ENCODE measurements around the gene PLEKHA6. TPM values are rescaled to one million over a fixed set of nuclear protein-coding genes. Genes with fewer than 3 reads are reported as not detected.

The PLEKHA6 gene
- total and polyA plus RNA-seq, 2 of the 8 experiments (the other 6 are each of a cell fraction or from before 2014, with no cell fraction given) = 4.8 to 20.2 TPM

DNA sequence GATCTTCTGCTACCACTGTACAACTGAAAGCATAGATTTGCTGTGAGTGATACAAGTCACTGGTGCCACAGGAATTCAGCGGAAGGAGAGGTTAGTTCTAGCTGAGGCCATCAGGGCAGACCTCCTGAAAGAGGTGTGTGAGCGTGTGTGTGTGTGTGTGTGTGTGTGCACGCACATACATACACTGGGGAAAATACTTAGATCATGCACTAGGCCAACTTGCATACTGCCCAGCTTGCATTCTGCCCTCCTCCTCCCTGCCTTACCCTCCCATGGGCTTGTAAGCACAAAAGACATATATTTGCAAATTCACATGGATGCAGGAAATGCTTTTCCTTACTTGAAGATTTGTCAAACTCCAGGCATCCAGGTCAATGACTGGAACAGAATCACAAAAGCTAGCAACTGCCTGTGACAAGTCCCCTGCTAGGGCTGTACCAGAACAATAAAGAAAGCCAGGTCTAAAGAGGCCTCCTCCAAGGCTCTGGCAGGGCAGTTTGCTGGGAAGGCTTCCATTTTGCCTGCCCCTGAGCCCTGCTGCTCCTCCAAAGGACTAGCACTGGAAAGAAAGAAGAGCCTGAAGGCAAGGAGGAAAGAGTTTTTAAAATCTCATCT lies 23.2 kb downstream of the PLEKHA6 start:
- H2BK12ac ChIP-seq (ENCODE audit: low read depth, low read length) = peak overlapping the region; percentile 82
- CTCF ChIA-PET (ENCODE audit: partially characterized antibody) = interaction anchor here (0.7 to 1.9 kb wide), 5 partner anchors 27 to 123 kb away, joined by 3 to 4 read pairs (median 3); partner anchors contain the start of gene GOLT1A
- H2AK5ac ChIP-seq (ENCODE audit: low read depth, low read length) = no peak overlapping the region; the same call in 1 of the 2 replicates
- no peak overlapping the region for H4K5ac ChIP-seq (ENCODE audit: insufficient read length, low read depth, low read length)
- POLR2A ChIA-PET (ENCODE audit: partially characterized antibody) = interaction anchor here (0.7 to 1.0 kb wide), 2 partner anchors 14 to 81 kb away, joined by 3 read pairs; no protein-coding TSS in a partner anchor
- H3K9ac ChIP-seq (replicated peaks in 1 of 4; ENCODE audit: extremely low read depth in 1 of 4, low read depth in 3 of 4, low read length in 3 of 4) = no peak overlapping the region
- DNase-seq (ENCODE audit: low read depth in 1 of 2, low spot score in 2 of 2) (no peak), FAIRE-seq (peak; percentile 19)
- peak overlapping the region; percentile 88 for H2BK20ac ChIP-seq (ENCODE audit: low read length)
- 69% methylated on average over 3 of the region's 3 CpGs; no CpG with 5 or more reads in 1 of the 2 experiments for WGBS, 2 experiments (ENCODE audit: extremely low coverage in 1 of 2, insufficient coverage in 1 of 2, insufficient read length in 1 of 2, insufficient replicate concordance in 2 of 2, low coverage in 1 of 2, low lambda C conversion rate in 2 of 2, missing lambda C conversion rate in 1 of 2)
- H3K23me2 ChIP-seq (ENCODE audit: low read depth, low read length) = no peaks in the 10 kb centered on the region
- peak overlapping the region; percentile 34 for H3K4ac ChIP-seq (replicated peaks; ENCODE audit: insufficient read length, low read depth, low read length)
- no peaks in the 10 kb centered on the region for H4K20me1 ChIP-seq (replicated peaks in 1 of 2; ENCODE audit: control insufficient read depth in 1 of 2, insufficient read depth in 2 of 2, low read length in 2 of 2)
- no peak overlapping the region for H4K8ac ChIP-seq (ENCODE audit: extremely low read depth, insufficient read depth, low read length)
- H3K27ac ChIP-seq (ENCODE audit: low read depth, low read length) = no peak overlapping the region
- peak overlapping the region; percentile 89 for H2BK120ac ChIP-seq (replicated peaks; ENCODE audit: low read depth, low read length)
- H2AFZ ChIP-seq (ENCODE audit: low read length) = no peak overlapping the region
- H4K91ac ChIP-seq (replicated peaks; ENCODE audit: insufficient read length, low read length) = peak overlapping the region; percentile 67
- peak overlapping the region; percentile 47 to 51 for H3K4me2 ChIP-seq (ENCODE audit: insufficient read depth in 1 of 2, low read depth in 2 of 2, low read length in 2 of 2)
- peak overlapping the region; percentile 48 for H3K18ac ChIP-seq (ENCODE audit: extremely low read depth, low read length)
- no peaks in the 10 kb centered on the region for H3K79me1 ChIP-seq (ENCODE audit: low read depth, low read length)
- peak overlapping the region; percentile 96 for H2BK5ac ChIP-seq (ENCODE audit: low read depth, low read length)
- no peaks in the 10 kb centered on the region for H3K9me3 ChIP-seq (ENCODE audit: insufficient read depth in 2 of 2, low read depth in 1 of 2, low read length in 1 of 2)
- no peak overlapping the region for H3K56ac ChIP-seq (replicated peaks; ENCODE audit: insufficient read length, low read depth, low read length)
- TF ChIP-seq SP4 (IDR thresholded peaks at IDR 0.05; ENCODE audit: low read length) (no peak), YY1 (IDR thresholded peaks at IDR 0.05; ENCODE audit: low read depth, low read length) (peak; percentile 64; the same call in 1 of the 2 replicates), EZH2 (IDR thresholded peaks at IDR 0.05; ENCODE audit: low read depth, low read length, severe bottlenecking) (no peak), TEAD4 (IDR thresholded peaks at IDR 0.05; ENCODE audit: low read depth, low read length) (no peak), NANOG (IDR thresholded peaks at IDR 0.05; ENCODE audit: insufficient read depth, low read depth, low read length, poor library complexity, severe bottlenecking) (peak; percentile 12), CTBP2 (IDR thresholded peaks at IDR 0.05; ENCODE audit: borderline replicate concordance, insufficient read depth, insufficient read length, low read length) (no peak), CREB1 (IDR thresholded peaks at IDR 0.05) (no peak)
- H3K4me1 ChIP-seq (replicated peaks in 1 of 4; ENCODE audit: control insufficient read depth in 3 of 4, insufficient read depth in 4 of 4, low read length in 3 of 4) = peaks cover 25 to 42% (median 37%) of the 10 kb centered on the region in 4 experiments
- no peak overlapping the region; the same call in 1 of the 2 replicates for H2BK15ac ChIP-seq (ENCODE audit: low read length)
- peaks cover 0 to 2% (median 0%) of the 10 kb centered on the region in 4 experiments; a peak in 3 of 7 replicates for H3K27me3 ChIP-seq (replicated peaks in 1 of 4; ENCODE audit: control insufficient read depth in 3 of 4, extremely low read depth in 1 of 4, insufficient read depth in 3 of 4, low read length in 3 of 4)
- no peaks in the 10 kb centered on the region for H3K36me3 ChIP-seq (ENCODE audit: control insufficient read depth in 2 of 4, insufficient read depth in 4 of 4, low read length in 3 of 4)
- no peak overlapping the region for H3K14ac ChIP-seq (ENCODE audit: insufficient read length)
- no peak overlapping the region for H3K4me3 ChIP-seq (ENCODE audit: extremely low read depth in 1 of 4, insufficient read depth in 2 of 4, low read depth in 3 of 4, low read length in 4 of 4)
- H3K23ac ChIP-seq (ENCODE audit: insufficient read length) = no peak overlapping the region
- H3K79me2 ChIP-seq (ENCODE audit: control insufficient read depth in 1 of 2, insufficient read depth in 2 of 2, low read length in 2 of 2) = no peaks in the 10 kb centered on the region
